ENCODE data around the gene SCAMP2. TPM values are rescaled to one million over a fixed set of nuclear protein-coding genes. Genes with fewer than 3 reads are reported as not detected.

SCAMP2 gene
- total RNA-seq, 1 donor from 2014 or later = 49.9 TPM

- no peak for DNase-seq
These were observed 35.6 kb downstream of the SCAMP2 start for GRCh38 chr15:74837482-74838136.

- DNase-seq = no peak
These were observed 36.3 kb downstream of the SCAMP2 start for GRCh38 chr15:74836846-74837245.

GRCh38 chr15:74835312-74835823 lies 37.8 kb downstream of the SCAMP2 start:
- peak; percentile 38 for DNase-seq

- no peak for DNase-seq
These were observed 39.6 kb downstream of the SCAMP2 start for GRCh38 chr15:74833376-74834107.

- DNase-seq = no peak
These were observed 40.3 kb downstream of the SCAMP2 start for GRCh38 chr15:74832826-74833225.

- DNase-seq = no peak
These were observed 41.2 kb downstream of the SCAMP2 start for GRCh38 chr15:74831813-74832495.

GRCh38 chr15:74830868-74831267 lies 42.3 kb downstream of the SCAMP2 start:
- DNase-seq = peak; percentile 86

GRCh38 chr15:74829991-74830390 lies 43.2 kb downstream of the SCAMP2 start:
- no peak for DNase-seq

- DNase-seq = no peak
These were observed 43.7 kb downstream of the SCAMP2 start for GRCh38 chr15:74829486-74829885.

GRCh38 chr15:74828835-74829234 lies 44.3 kb downstream of the SCAMP2 start:
- no peak for DNase-seq

GRCh38 chr15:74827614-74828013 lies 45.6 kb downstream of the SCAMP2 start:
- DNase-seq = no peak

- DNase-seq = no peak
These were observed 46.2 kb downstream of the SCAMP2 start for GRCh38 chr15:74826921-74827320.

GRCh38 chr15:74826364-74826819 lies 46.8 kb downstream of the SCAMP2 start, which contains the start of gene CPLX3:
TSS of gene CPLX3 (plus strand) at chr15:74826627. CDS start at chr15:74826704, 77 bp downstream.
- peak; percentile 50 for DNase-seq

GRCh38 chr15:74825866-74826265 lies 47.3 kb downstream of the SCAMP2 start:
- no peak for DNase-seq

GRCh38 chr15:74824976-74825375 lies 48.2 kb downstream of the SCAMP2 start:
- DNase-seq = no peak

- no peak for DNase-seq
These were observed 49.8 kb downstream of the SCAMP2 start for GRCh38 chr15:74823324-74823723.

- DNase-seq = no peak
These were observed 50.9 kb downstream of the SCAMP2 start for GRCh38 chr15:74822233-74822632.

- no peak for DNase-seq
These were observed 51.4 kb downstream of the SCAMP2 start for GRCh38 chr15:74821790-74822158.

- DNase-seq = no peak
These were observed 51.9 kb downstream of the SCAMP2 start for GRCh38 chr15:74821091-74821789.

GRCh38 chr15:74820056-74820455 lies 53.1 kb downstream of the SCAMP2 start:
- DNase-seq = no peak

GRCh38 chr15:74817370-74817737 lies 55.8 kb downstream of the SCAMP2 start:
- DNase-seq = no peak

GRCh38 chr15:74816624-74817369 lies 56.4 kb downstream of the SCAMP2 start:
- no peak for DNase-seq

All from tongue (tissue), 2 donors.